T-helper 22 cell (primary cell): ENCODE data around the gene BAG5.
"Not testable (repeated sequence)": the region's sequence is repeated elsewhere in the genome, so short reads cannot be mapped to it uniquely, and the experiment has no call there.

Experiments used
- DNase-seq: peaks from one replicate; pipeline ENCODE4 v3.0.0-alpha.2; 2020; ENCODE audit warnings: low read depth

Gene BAG5

GRCh38 chr14:103562429-103563225 lies at the start of gene BAG5, which contains the start of gene COA8:
Gene BAG5, minus strand, starts transcription at chr14:103562657. Its CDS starts 1,493 bp downstream, at chr14:103561164.
Gene COA8, plus strand, starts transcription at chr14:103562960. Its CDS starts 42 bp downstream, at chr14:103563002.
- DNase-seq: peak; percentile 79

GRCh38 chr14:103611215-103611614 lies 48.8 kb upstream of the BAG5 start:
- DNase-seq: no peak

GRCh38 chr14:103609081-103609480 lies 46.6 kb upstream of the BAG5 start:
- DNase-seq: not testable (repeated sequence)

- no peak for DNase-seq
Measured at GRCh38 chr14:103607822-103608221, 45.4 kb upstream of the BAG5 start.

GRCh38 chr14:103606963-103607668 lies 44.7 kb upstream of the BAG5 start:
- peak; percentile 14 for DNase-seq

- no peak for DNase-seq
Measured at GRCh38 chr14:103604620-103605019, 42.2 kb upstream of the BAG5 start.

- DNase-seq: no peak
Measured at GRCh38 chr14:103600503-103600902, 38.0 kb upstream of the BAG5 start.

GRCh38 chr14:103597623-103598377 lies 35.3 kb upstream of the BAG5 start:
- DNase-seq: no peak

- DNase-seq: no peak
Measured at GRCh38 chr14:103594265-103594664, 31.8 kb upstream of the BAG5 start.

GRCh38 chr14:103593577-103593976 lies 31.1 kb upstream of the BAG5 start:
- DNase-seq: no peak

- DNase-seq: no peak
Measured at GRCh38 chr14:103584326-103584915, 22.0 kb upstream of the BAG5 start.

GRCh38 chr14:103581954-103582703 lies 19.7 kb upstream of the BAG5 start:
- DNase-seq: no peak

- DNase-seq: no peak
Measured at GRCh38 chr14:103581206-103581605, 18.7 kb upstream of the BAG5 start.

- DNase-seq: no peak
Measured at GRCh38 chr14:103578401-103579075, 16.1 kb upstream of the BAG5 start.

GRCh38 chr14:103576371-103577024 lies 14.0 kb upstream of the BAG5 start:
- DNase-seq: no peak

- DNase-seq: no peak
Measured at GRCh38 chr14:103574707-103575285, 12.3 kb upstream of the BAG5 start.

- DNase-seq: no peak
Measured at GRCh38 chr14:103574104-103574503, 11.6 kb upstream of the BAG5 start.

GRCh38 chr14:103569408-103569807 lies 7.0 kb upstream of the BAG5 start:
- DNase-seq: no peak

- DNase-seq: no peak
Measured at GRCh38 chr14:103568952-103569351, 6.5 kb upstream of the BAG5 start.
